Trophoblast cell (in vitro differentiated cells and primary cell): ENCODE data around the gene CPA4. TPM values are rescaled to one million over a fixed set of nuclear protein-coding genes. Genes with fewer than 3 reads are reported as not detected.
"Not testable (repeated sequence)": the region's sequence is repeated elsewhere in the genome, so short reads cannot be mapped to it uniquely, and the experiment has no call there.

ENCODE experiments used
- DNase-seq, 2 donors: peaks; one replicate each; pipeline ENCODE4 v3.0.0-alpha.2; 2016
- H2AFZ ChIP-seq: 2 replicates; pipeline ENCODE4 v1.6.1; 2013; ENCODE audit warnings: low read length, moderate library complexity, mild to moderate bottlenecking; ENCODE audit not compliant: insufficient read depth, poor library complexity
- H2AK5ac ChIP-seq: 2 replicates; pipeline ENCODE4 v1.6.1; 2013; ENCODE audit warnings: mild to moderate bottlenecking, low read length
- H2BK120ac ChIP-seq: 2 replicates; pipeline ENCODE4 v1.6.1; 2013; ENCODE audit warnings: low read length, mild to moderate bottlenecking, moderate library complexity; ENCODE audit not compliant: insufficient read depth, poor library complexity
- H2BK12ac ChIP-seq: 2 replicates; pipeline ENCODE4 v1.6.1; 2013; ENCODE audit warnings: mild to moderate bottlenecking, low read length, moderate library complexity
- H2BK5ac ChIP-seq: 2 replicates; pipeline ENCODE4 v1.6.1; 2013; ENCODE audit warnings: low read length, low read depth, moderate library complexity, mild to moderate bottlenecking; ENCODE audit not compliant: poor library complexity
- H3K14ac ChIP-seq: 2 replicates; pipeline ENCODE4 v1.6.1; 2013; ENCODE audit warnings: mild to moderate bottlenecking, low read length
- H3K18ac ChIP-seq: 2 replicates; pipeline ENCODE4 v1.6.1; 2013; ENCODE audit warnings: mild to moderate bottlenecking, low read length
- H3K23ac ChIP-seq: 2 replicates; pipeline ENCODE4 v1.6.1; 2013; ENCODE audit warnings: low read length
- H3K27ac ChIP-seq: 2 replicates; pipeline ENCODE4 v1.5.1; 2013; ENCODE audit warnings: low read depth, mild to moderate bottlenecking, inconsistent platforms, low read length, moderate library complexity
- H3K27me3 ChIP-seq: 2 replicates; pipeline ENCODE4 v1.6.1; 2013; ENCODE audit warnings: inconsistent platforms, mild to moderate bottlenecking, low read length, moderate library complexity; ENCODE audit not compliant: insufficient read depth
- H3K36me3 ChIP-seq, 2 experiments: 1 replicate in 1 of 2; 2 replicates in 1 of 2; pipeline ENCODE4 v1.6.1; 2013; ENCODE audit warnings: low read length in 2 of 2, mild to moderate bottlenecking in 2 of 2, moderate library complexity in 1 of 2; ENCODE audit not compliant: insufficient read depth in 2 of 2, control insufficient read depth in 1 of 2
- H3K4ac ChIP-seq: 2 replicates; pipeline ENCODE4 v1.6.1; 2013; ENCODE audit warnings: low read depth, mild to moderate bottlenecking, low read length, moderate library complexity
- H3K4me1 ChIP-seq, 2 experiments: 1 replicate in 1 of 2; 2 replicates in 1 of 2; pipeline ENCODE4 v1.6.1; 2013; ENCODE audit warnings: low read length in 2 of 2, mild to moderate bottlenecking in 2 of 2, moderate library complexity in 1 of 2; ENCODE audit not compliant: insufficient read depth in 2 of 2, control insufficient read depth in 1 of 2
- H3K4me2 ChIP-seq: 2 replicates; pipeline ENCODE4 v1.6.1; 2013; ENCODE audit warnings: inconsistent platforms, mild to moderate bottlenecking, low read length, moderate library complexity
- H3K4me3 ChIP-seq: 2 replicates; pipeline ENCODE4 v1.5.1; 2013; ENCODE audit warnings: mild to moderate bottlenecking, low read depth, low read length, inconsistent platforms
- H3K79me1 ChIP-seq: one replicate; pipeline ENCODE4 v1.6.1; 2013; ENCODE audit warnings: low read length
- H3K79me2 ChIP-seq: 2 replicates; pipeline ENCODE4 v1.6.1; 2013; ENCODE audit warnings: low read length, mild to moderate bottlenecking; ENCODE audit not compliant: control insufficient read depth, insufficient read depth, poor library complexity
- H3K9ac ChIP-seq: 2 replicates; pipeline ENCODE4 v1.6.1; 2013; ENCODE audit warnings: mild to moderate bottlenecking, low read length
- H3K9me3 ChIP-seq: 2 replicates; pipeline ENCODE4 v1.6.1; 2013; ENCODE audit warnings: low read depth, mild to moderate bottlenecking, control low read depth, inconsistent platforms, low read length; ENCODE audit not compliant: insufficient read depth
- H4K12ac ChIP-seq: 2 replicates; pipeline ENCODE4 v1.6.1; 2013; ENCODE audit warnings: low read depth, mild to moderate bottlenecking, low read length, moderate library complexity
- H4K8ac ChIP-seq: 2 replicates; pipeline ENCODE4 v1.6.1; 2013; ENCODE audit warnings: low read depth, mild to moderate bottlenecking, low read length, moderate library complexity
- H4K91ac ChIP-seq: one replicate; pipeline ENCODE4 v1.6.1; 2013; ENCODE audit warnings: low read depth, mild to moderate bottlenecking, low read length, moderate library complexity
- WGBS: extraction: QIAGEN DNeasy Blood & Tissue Kit; methylation state at CpG from one replicate; pipeline ENCODE4 v1.1.7; 2013; ENCODE audit warnings: missing lambda C conversion rate; ENCODE audit not compliant: insufficient read length, insufficient coverage; ENCODE audit errors: extremely low coverage; 5-methylcytosine and 5-hydroxymethylcytosine counted together
- polyA plus RNA-seq: library from polyadenylated mRNA; stranded (reverse); fragments of 200-250 nt; gene quantifications from 2 replicates; pipeline ENCODE4 v1.2.3, GENCODE V29; 2013

Gene CPA4, protein sequence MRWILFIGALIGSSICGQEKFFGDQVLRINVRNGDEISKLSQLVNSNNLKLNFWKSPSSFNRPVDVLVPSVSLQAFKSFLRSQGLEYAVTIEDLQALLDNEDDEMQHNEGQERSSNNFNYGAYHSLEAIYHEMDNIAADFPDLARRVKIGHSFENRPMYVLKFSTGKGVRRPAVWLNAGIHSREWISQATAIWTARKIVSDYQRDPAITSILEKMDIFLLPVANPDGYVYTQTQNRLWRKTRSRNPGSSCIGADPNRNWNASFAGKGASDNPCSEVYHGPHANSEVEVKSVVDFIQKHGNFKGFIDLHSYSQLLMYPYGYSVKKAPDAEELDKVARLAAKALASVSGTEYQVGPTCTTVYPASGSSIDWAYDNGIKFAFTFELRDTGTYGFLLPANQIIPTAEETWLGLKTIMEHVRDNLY
- polyA plus RNA-seq: 2.5 and 3.8 TPM in 2 replicates

DNA sequence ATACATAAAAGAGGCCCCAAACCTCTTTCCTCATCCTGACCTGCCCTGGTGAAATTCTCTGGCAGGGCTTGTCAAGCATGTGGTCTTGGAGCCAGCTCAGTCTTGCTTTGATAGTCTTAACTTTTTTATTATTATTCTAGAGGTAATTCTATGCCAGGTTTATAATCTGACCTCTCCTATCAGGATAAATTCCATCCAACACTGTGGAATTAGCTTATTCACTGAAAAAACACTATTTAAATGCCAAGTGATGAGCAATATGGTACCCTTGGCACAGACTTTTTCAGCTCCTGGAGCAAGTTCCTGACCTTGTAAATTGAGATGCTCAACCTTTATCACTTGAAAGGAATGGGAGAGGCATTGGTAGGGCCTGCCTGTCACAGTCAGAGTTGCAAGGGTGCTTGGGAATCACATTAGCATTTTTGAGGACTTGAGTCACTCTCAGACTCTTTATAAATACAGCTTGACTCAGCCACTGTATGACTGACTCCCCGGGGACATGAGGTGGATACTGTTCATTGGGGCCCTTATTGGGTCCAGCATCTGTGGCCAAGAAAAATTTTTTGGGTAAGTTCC, at the start of gene CPA4:
TSS of gene CPA4 (plus strand) at position 480 of the 576 bp plus-strand sequence. CDS start at position 500, 20 bp downstream.
- no peaks in the 10 kb centered on the region for H3K27me3 ChIP-seq
- DNase-seq: peak; percentile 54 to 56
- H2BK5ac ChIP-seq: no peak within 1 kb of the TSS
- no peak within 1 kb of the TSS for H2BK120ac ChIP-seq
- H2AK5ac ChIP-seq: no peak within 1 kb of the TSS
- H3K9me3 ChIP-seq: peaks cover 4% of the 10 kb centered on the region
- H3K4me1 ChIP-seq: peaks cover 2 to 13% of the 10 kb centered on the region in 2 experiments
- no peak within 1 kb of the TSS for H3K4me2 ChIP-seq
- H3K23ac ChIP-seq: no peak within 1 kb of the TSS
- H3K9ac ChIP-seq: no peak within 1 kb of the TSS
- H3K18ac ChIP-seq: no peak within 1 kb of the TSS
- no peak within 1 kb of the TSS for H3K4ac ChIP-seq
- H3K36me3 ChIP-seq: no peaks in the 10 kb centered on the region
- no peak within 1 kb of the TSS for H4K12ac ChIP-seq
- H3K79me1 ChIP-seq: peaks cover 5% of the 10 kb centered on the region
- WGBS: no CpG with 5 or more reads among the region's 1 CpG
- H3K27ac ChIP-seq: no peak within 1 kb of the TSS
- no peak within 1 kb of the TSS for H2AFZ ChIP-seq
- no peak within 1 kb of the TSS for H4K8ac ChIP-seq
- H4K91ac ChIP-seq: no peak within 1 kb of the TSS
- H3K4me3 ChIP-seq: no peak within 1 kb of the TSS
- no peaks in the 10 kb centered on the region for H3K79me2 ChIP-seq
- no peak within 1 kb of the TSS for H3K14ac ChIP-seq
- no peak within 1 kb of the TSS for H2BK12ac ChIP-seq

DNA sequence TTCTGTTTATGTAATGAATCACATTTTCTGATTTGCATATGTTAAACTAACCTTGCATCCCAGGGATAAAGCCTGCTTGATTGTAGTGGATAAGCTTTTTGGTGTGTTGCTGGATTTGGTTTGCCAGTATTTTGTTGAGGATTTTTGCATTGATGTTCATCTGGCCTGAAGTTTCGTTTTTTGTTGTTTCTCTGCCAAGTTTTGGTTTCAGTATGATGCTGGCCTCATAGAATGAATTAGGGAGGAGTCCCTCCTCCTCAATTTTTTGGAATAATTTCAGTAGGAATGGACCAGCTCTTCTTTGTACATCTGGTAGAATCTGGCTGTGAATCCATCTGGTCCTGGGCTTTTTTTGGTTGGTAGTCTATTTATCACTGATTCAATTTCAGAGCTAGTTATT, 49.5 kb upstream of the CPA4 start:
- no CpG with 5 or more reads among the region's 1 CpG for WGBS
- H2BK5ac ChIP-seq, H4K91ac ChIP-seq: not testable (repeated sequence)

DNA sequence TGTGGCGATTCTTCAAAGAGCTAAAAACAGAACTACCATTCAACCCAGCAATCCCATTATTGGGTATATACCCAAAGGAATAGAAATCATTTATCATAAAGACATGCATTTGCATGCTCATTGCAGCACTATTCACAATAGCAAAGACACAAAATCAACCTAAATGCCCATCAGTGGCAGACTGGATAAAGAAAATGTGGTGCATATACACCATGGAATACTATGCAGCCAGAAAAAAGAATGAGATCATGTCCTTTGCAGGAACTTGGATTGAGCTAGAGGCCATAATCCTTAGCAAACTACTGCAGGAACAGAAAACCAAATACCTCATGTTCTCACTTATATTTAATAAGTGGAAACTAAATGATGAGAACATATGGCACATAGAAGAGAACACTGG, 46.5 kb upstream of the CPA4 start:
- H3K9me3 ChIP-seq, DNase-seq, H3K36me3 ChIP-seq, H3K27ac ChIP-seq, H2BK12ac ChIP-seq, H3K79me2 ChIP-seq, H2BK120ac ChIP-seq, H2AFZ ChIP-seq, H3K14ac ChIP-seq, H3K79me1 ChIP-seq, H3K4me1 ChIP-seq, H4K91ac ChIP-seq, H3K4me3 ChIP-seq, H4K8ac ChIP-seq, H2BK5ac ChIP-seq, H3K4ac ChIP-seq, H3K4me2 ChIP-seq, H4K12ac ChIP-seq, H3K18ac ChIP-seq, H3K9ac ChIP-seq, H3K23ac ChIP-seq, H3K27me3 ChIP-seq, H2AK5ac ChIP-seq: not testable (repeated sequence)
- WGBS: no CpG with 5 or more reads among the region's 1 CpG

More for the DNA sequence above, 49.5 kb upstream of the CPA4 start:
- not testable (repeated sequence) for H3K79me2 ChIP-seq, H3K27me3 ChIP-seq, H3K27ac ChIP-seq, H3K36me3 ChIP-seq, DNase-seq, H2BK120ac ChIP-seq, H3K4ac ChIP-seq, H4K8ac ChIP-seq, H2AK5ac ChIP-seq, H3K18ac ChIP-seq, H3K4me2 ChIP-seq, H3K9me3 ChIP-seq, H3K4me1 ChIP-seq, H2AFZ ChIP-seq, H3K23ac ChIP-seq, H3K4me3 ChIP-seq, H2BK12ac ChIP-seq, H3K79me1 ChIP-seq, H4K12ac ChIP-seq, H3K9ac ChIP-seq, H3K14ac ChIP-seq

DNA sequence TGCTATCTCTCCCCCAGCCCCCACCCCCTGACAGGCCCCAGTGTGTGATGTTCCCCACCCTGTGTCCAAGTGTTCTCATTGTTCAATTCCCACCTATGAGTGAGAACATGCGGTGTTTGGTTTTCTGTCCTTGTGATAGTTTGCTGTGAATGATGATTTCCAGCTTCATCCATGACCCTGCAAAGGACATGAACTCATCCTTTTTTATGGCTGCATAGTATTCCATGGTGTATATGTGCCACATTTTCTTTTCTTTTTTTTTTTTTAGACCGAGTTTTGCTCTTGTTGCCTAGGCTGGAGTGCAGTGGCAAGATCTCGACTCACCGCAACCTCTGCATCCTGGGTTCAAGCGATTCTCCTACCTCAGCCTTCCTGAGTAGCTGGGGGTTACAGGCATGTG, 44.1 kb upstream of the CPA4 start:
- H2BK120ac ChIP-seq, DNase-seq, H2BK12ac ChIP-seq, H3K4me2 ChIP-seq, H3K9ac ChIP-seq, H3K79me2 ChIP-seq, H3K4me1 ChIP-seq, H4K8ac ChIP-seq, H3K18ac ChIP-seq, H3K9me3 ChIP-seq, H3K27ac ChIP-seq, H3K79me1 ChIP-seq, H3K4me3 ChIP-seq, H2BK5ac ChIP-seq, H3K23ac ChIP-seq, H3K36me3 ChIP-seq, H4K12ac ChIP-seq, H4K91ac ChIP-seq, H3K27me3 ChIP-seq, H3K14ac ChIP-seq, H3K4ac ChIP-seq, H2AK5ac ChIP-seq, H2AFZ ChIP-seq: not testable (repeated sequence)
- no CpG with 5 or more reads among the region's 5 CpGs for whole genome bisulfite sequencing
